Measurements from ENCODE around the gene GNRH2. TPM values are rescaled to one million over a fixed set of nuclear protein-coding genes. Genes with fewer than 3 reads are reported as not detected.
"Not testable (repeated sequence)": the region's sequence is repeated elsewhere in the genome, so short reads cannot be mapped to it uniquely, and the experiment has no call there.

Gene GNRH2
- total and polyA plus RNA-seq, 2 experiments from 2014 or later: 27.0 to 131 TPM

DNA sequence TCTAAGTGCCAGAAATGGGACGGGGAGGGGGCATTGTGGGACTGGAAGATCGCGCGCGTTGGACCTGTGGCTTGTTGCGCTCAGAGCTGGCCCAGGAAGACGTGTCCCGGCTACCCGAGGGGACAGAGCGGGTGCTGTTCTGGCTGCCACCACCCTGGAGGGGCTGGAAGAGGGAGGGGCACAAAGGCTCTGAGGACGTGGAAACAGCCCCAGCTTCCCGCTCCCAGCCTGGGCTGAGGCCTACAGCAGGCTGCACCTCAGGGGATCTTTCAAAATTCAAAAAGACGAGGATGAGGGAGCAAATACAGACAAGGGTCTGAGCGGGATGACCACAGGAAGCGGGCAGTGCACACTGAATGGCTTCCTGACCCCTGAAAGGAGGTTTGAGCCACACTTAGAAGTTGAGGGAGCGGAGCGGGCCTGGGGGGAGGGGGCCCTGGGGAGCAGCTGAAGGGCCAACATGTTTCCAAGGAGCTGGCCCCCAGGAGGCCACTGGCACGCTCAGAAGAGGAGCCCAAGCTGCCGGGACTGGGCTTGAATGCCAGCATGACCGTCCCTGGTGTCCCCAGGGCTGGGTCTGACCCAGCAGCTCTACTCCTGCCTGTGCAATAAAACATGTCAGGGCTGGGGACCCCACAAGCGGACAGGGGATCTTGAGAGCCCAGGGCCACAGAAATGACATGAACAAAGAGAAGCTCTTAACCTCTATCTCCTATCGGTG is 29.3 kb downstream of the GNRH2 start:
- Histone ChIP-seq H3K27me3 (peaks cover 16% of the 10 kb centered on the region), H3K36me3 (replicated peaks; ENCODE audit: insufficient read depth, low read depth) (no peaks in the 10 kb centered on the region), H3K9me3 (ENCODE audit: low read depth) (no peaks in the 10 kb centered on the region), H3K4me2 (peak overlapping the region; percentile 97), H3K27ac (no peak overlapping the region), H2AFZ (peak overlapping the region; percentile 90), H3K4me3 (no peak overlapping the region), H3K4me1 (ENCODE audit: insufficient read depth) (peaks cover 10% of the 10 kb centered on the region), H4K20me1 (ENCODE audit: insufficient read depth, poor library complexity, severe bottlenecking) (no peaks in the 10 kb centered on the region), H3K79me2 (no peaks in the 10 kb centered on the region), H3K9me2 (replicated peaks; ENCODE audit: insufficient read depth) (no peaks in the 10 kb centered on the region)
- 85% methylated on average over 20 of the region's 22 CpGs for WGBS (ENCODE audit: low lambda C conversion rate, missing lambda C conversion rate)
- TF ChIP-seq EZH2 (IDR thresholded peaks at IDR 0.05; ENCODE audit: borderline replicate concordance): no peak
- no peak for TF ChIP-seq EZH2phosphoT487 (IDR thresholded peaks at IDR 0.05; ENCODE audit: low read depth, severe bottlenecking, unreplicated experiment)
- TF ChIP-seq, protein P1, sequence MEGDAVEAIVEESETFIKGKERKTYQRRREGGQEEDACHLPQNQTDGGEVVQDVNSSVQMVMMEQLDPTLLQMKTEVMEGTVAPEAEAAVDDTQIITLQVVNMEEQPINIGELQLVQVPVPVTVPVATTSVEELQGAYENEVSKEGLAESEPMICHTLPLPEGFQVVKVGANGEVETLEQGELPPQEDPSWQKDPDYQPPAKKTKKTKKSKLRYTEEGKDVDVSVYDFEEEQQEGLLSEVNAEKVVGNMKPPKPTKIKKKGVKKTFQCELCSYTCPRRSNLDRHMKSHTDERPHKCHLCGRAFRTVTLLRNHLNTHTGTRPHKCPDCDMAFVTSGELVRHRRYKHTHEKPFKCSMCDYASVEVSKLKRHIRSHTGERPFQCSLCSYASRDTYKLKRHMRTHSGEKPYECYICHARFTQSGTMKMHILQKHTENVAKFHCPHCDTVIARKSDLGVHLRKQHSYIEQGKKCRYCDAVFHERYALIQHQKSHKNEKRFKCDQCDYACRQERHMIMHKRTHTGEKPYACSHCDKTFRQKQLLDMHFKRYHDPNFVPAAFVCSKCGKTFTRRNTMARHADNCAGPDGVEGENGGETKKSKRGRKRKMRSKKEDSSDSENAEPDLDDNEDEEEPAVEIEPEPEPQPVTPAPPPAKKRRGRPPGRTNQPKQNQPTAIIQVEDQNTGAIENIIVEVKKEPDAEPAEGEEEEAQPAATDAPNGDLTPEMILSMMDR (IDR thresholded peaks at IDR 0.05; ENCODE audit: poor library complexity): no peak
- no peak for DNase-seq (ENCODE audit: low spot score)

DNA sequence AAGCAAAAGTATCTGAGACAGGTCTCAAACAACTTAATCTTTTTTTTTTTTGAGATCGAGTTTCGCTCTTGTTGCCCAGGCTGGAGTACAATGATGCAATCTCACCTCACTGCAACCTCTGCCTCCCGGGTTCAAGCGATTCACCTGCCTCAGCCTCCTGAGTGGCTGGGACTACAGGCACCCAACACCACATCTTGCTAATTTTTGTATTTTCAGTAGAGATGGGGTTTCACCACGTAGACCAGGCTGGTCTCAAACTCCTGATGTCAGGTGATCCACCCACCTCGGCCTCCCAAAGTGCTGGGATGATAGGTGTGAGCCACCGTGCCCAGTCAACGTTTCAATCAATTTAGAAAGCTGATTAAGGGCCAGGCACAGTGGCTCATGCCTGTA is 29.8 kb downstream of the GNRH2 start:
- not testable (repeated sequence) for H2AFZ ChIP-seq; DNase-seq (ENCODE audit: low spot score)
- WGBS (ENCODE audit: low lambda C conversion rate, missing lambda C conversion rate): 90% methylated on average over 8 of the region's 8 CpGs

DNA sequence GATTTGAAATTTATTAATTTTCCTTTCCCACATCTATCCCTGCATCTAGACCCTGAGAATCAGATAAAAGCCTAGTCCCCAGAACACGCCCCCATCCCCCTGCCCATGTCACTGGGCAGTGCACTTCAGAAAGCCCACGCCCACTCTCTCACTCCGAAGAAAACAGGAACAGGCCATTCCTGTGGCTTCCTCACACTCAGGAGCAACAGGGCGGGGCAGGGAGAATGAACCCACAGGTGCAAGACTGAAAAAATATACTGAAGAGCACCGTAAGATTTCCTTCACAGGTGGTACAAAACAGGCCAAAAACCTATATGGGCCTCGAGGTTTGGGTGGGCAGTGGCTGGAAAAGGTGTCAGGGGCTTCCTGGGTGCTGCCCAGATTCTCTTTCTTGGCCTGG is 31.4 kb downstream of the GNRH2 start:
- Histone ChIP-seq H3K4me3 (no peak overlapping the region), H3K9me3 (ENCODE audit: low read depth) (no peaks in the 10 kb centered on the region), H3K9me2 (replicated peaks; ENCODE audit: insufficient read depth) (no peaks in the 10 kb centered on the region), H3K79me2 (no peaks in the 10 kb centered on the region), H3K36me3 (replicated peaks; ENCODE audit: insufficient read depth, low read depth) (no peaks in the 10 kb centered on the region), H3K27me3 (peaks cover 19% of the 10 kb centered on the region), H3K27ac (no peak overlapping the region), H3K4me1 (ENCODE audit: insufficient read depth) (peaks cover 10% of the 10 kb centered on the region), H4K20me1 (ENCODE audit: insufficient read depth, poor library complexity, severe bottlenecking) (no peaks in the 10 kb centered on the region), H2AFZ (no peak overlapping the region), H3K4me2 (no peak overlapping the region)
- 79% methylated on average over 6 of the region's 6 CpGs for WGBS (ENCODE audit: low lambda C conversion rate, missing lambda C conversion rate)
- DNase-seq (ENCODE audit: low spot score): no peak
- TF ChIP-seq EZH2 (IDR thresholded peaks at IDR 0.05; ENCODE audit: borderline replicate concordance) (no peak), EZH2phosphoT487 (IDR thresholded peaks at IDR 0.05; ENCODE audit: low read depth, severe bottlenecking, unreplicated experiment) (no peak)
- TF ChIP-seq, protein P1 (IDR thresholded peaks at IDR 0.05; ENCODE audit: poor library complexity): no peak

More for the DNA sequence above, 29.8 kb downstream of the GNRH2 start:
- H3K9me2 ChIP-seq (replicated peaks; ENCODE audit: insufficient read depth); H3K9me3 ChIP-seq (ENCODE audit: low read depth); H3K4me2 ChIP-seq; H3K27ac ChIP-seq; H3K4me1 ChIP-seq (ENCODE audit: insufficient read depth); H3K79me2 ChIP-seq; H4K20me1 ChIP-seq (ENCODE audit: insufficient read depth, poor library complexity, severe bottlenecking); H3K36me3 ChIP-seq (replicated peaks; ENCODE audit: insufficient read depth, low read depth); H3K4me3 ChIP-seq: not testable (repeated sequence)
- peaks cover 19% of the 10 kb centered on the region for H3K27me3 ChIP-seq

DNA sequence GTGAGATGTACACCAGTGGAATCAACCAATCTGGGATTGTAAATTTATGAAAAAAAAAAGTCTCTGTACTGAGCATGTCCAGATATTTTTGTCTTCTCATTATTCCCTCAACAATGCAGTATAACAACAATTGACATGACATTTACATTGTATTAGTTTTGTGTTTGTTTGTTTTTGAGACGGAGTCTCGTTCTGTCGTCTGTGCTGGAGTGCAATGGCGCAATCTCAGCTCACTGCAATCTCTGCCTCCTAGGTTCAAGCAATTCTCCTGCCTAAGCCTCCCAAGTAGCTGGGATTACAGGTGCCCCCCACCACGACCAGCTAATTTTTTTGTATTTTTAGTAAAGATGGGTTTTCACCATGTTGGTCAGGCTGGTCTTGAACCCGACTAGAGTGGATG is 31.9 kb downstream of the GNRH2 start:
- H3K4me2 ChIP-seq; H3K36me3 ChIP-seq (replicated peaks; ENCODE audit: insufficient read depth, low read depth); H3K27ac ChIP-seq; DNase-seq (ENCODE audit: low spot score); H3K79me2 ChIP-seq; H2AFZ ChIP-seq; H3K9me2 ChIP-seq (replicated peaks; ENCODE audit: insufficient read depth); H3K4me1 ChIP-seq (ENCODE audit: insufficient read depth); H3K4me3 ChIP-seq; H4K20me1 ChIP-seq (ENCODE audit: insufficient read depth, poor library complexity, severe bottlenecking); H3K9me3 ChIP-seq (ENCODE audit: low read depth): not testable (repeated sequence)
- peaks cover 19% of the 10 kb centered on the region for H3K27me3 ChIP-seq
- 86% methylated on average over 6 of the region's 6 CpGs for WGBS (ENCODE audit: low lambda C conversion rate, missing lambda C conversion rate)
